Thyroid gland (tissue), 4 donors: ENCODE results near the gene RALGPS2. TPM values are rescaled to one million over a fixed set of nuclear protein-coding genes. Genes with fewer than 3 reads are reported as not detected.

Experiments
- DNase-seq, 2 donors: peaks; one replicate each; pipeline ENCODE4 v3.0.0-alpha.2; 2019
- H3K27ac ChIP-seq, 3 donors: fragments of 200-600 bp; sonication (generic); 1 replicate in 2 of 3; 2 replicates in 1 of 3; pipeline ENCODE4 v1.5.1; 2016 to 2019; ENCODE audit warnings: mild to moderate bottlenecking in 1 of 3, moderate library complexity in 1 of 3
- H3K27me3 ChIP-seq: fragments of 200-600 bp; sonication (generic); one replicate; pipeline ENCODE4 v1.5.1; 2019
- H3K36me3 ChIP-seq, 2 donors: fragments of 200-600 bp; sonication (generic); one replicate each; pipeline ENCODE4 v1.5.1; 2016 to 2019
- H3K4me1 ChIP-seq, 2 donors: fragments of 200-600 bp; sonication (generic); one replicate each; pipeline ENCODE4 v1.5.1; 2017 to 2019
- H3K4me3 ChIP-seq, 3 donors: fragments of 200-600 bp; sonication (generic); replicated peaks in 1 of 3; 1 replicate in 2 of 3; 2 replicates in 1 of 3; pipeline ENCODE4 v1.5.1; 2016; ENCODE audit warnings: mild to moderate bottlenecking in 1 of 3
- H3K9me3 ChIP-seq: fragments of 200-600 bp; sonication (generic); one replicate; pipeline ENCODE4 v1.5.1; 2017
- CTCF ChIP-seq, 6 experiments: fragments of 200-600 bp in 3 of 6; fragments of 450-650 bp in 3 of 6; sonication (generic) in 3 of 6; IDR thresholded peaks; one replicate each; pipeline ENCODE4 v1.5.1; 2016 to 2019; ENCODE audit warnings: antibody characterized with exemption in 6 of 6, mild to moderate bottlenecking in 2 of 6, inconsistent platforms in 1 of 6, moderate library complexity in 1 of 6
- POLR2A ChIP-seq, 2 donors: fragments of 450-650 bp; IDR thresholded peaks; one replicate each; pipeline ENCODE4 v1.6.1; 2017; ENCODE audit warnings: antibody characterized with exemption in 2 of 2, mild to moderate bottlenecking in 2 of 2, moderate library complexity in 1 of 2
- WGBS, 2 donors: methylation state at CpG; one replicate each; pipeline ENCODE4 v1.1.5; 2017; 5-methylcytosine and 5-hydroxymethylcytosine counted together
- intact Hi-C: fragments of 100-400 bp; cut with DNase I; formaldehyde crosslinking; loops from one replicate; pipeline ENCODE4 v1.15.1; 2023
- total RNA-seq, 4 donors: library from RNA; depleted of rRNA; stranded (reverse); fragments of >200 nt; gene quantifications; one replicate each; pipeline ENCODE4 v1.2.3, GENCODE V29; 2016

The RALGPS2 gene
- total RNA-seq, 4 donors from 2014 or later, result 15.3 to 31.4 (median 17.7) TPM

- peak overlapping the region in 2 of 3 donors; percentile 16 to 20 for H3K4me3 ChIP-seq
- WGBS, 2 donors, result 27 to 36% methylated on average over 1 of the region's 1 CpG
- no peak for DNase-seq
- peaks cover 22 to 31% of the 10 kb centered on the region in 2 donors for H3K4me1 ChIP-seq
- no peaks in the 10 kb centered on the region for H3K27me3 ChIP-seq
- no peaks in the 10 kb centered on the region for H3K36me3 ChIP-seq
- TF ChIP-seq POLR2A (IDR thresholded peaks at IDR 0.05) (no peak), CTCF (IDR thresholded peaks at IDR 0.05) (no peak)
- peak overlapping the region; percentile 20 to 86 (median 69) for H3K27ac ChIP-seq
- H3K9me3 ChIP-seq, result no peaks in the 10 kb centered on the region
- intact Hi-C loops, result no loop called here
Observed at GRCh38 chr1:178868706-178869105, 143.7 kb downstream of the RALGPS2 start.

- Histone ChIP-seq H3K36me3 (no peaks in the 10 kb centered on the region), H3K27ac (peak overlapping the region; percentile 20 to 86 (median 69)), H3K4me3 (peak overlapping the region in 2 of 3 donors; percentile 16 to 20), H3K4me1 (peaks cover 22 to 31% of the 10 kb centered on the region in 2 donors), H3K27me3 (no peaks in the 10 kb centered on the region), H3K9me3 (no peaks in the 10 kb centered on the region)
- no peak for DNase-seq
- WGBS, 2 donors, result 21 to 34% methylated on average over 3 of the region's 3 CpGs
- intact Hi-C loops, result no loop called here
- no peak for TF ChIP-seq CTCF (IDR thresholded peaks at IDR 0.05)
- TF ChIP-seq POLR2A (IDR thresholded peaks at IDR 0.05), result no peak
Observed at GRCh38 chr1:178869119-178869697, 144.2 kb downstream of the RALGPS2 start.

GRCh38 chr1:178870221-178870620 lies 145.2 kb downstream of the RALGPS2 start:
- Histone ChIP-seq H3K27ac (peak overlapping the region; percentile 20 to 86 (median 75)), H3K36me3 (no peaks in the 10 kb centered on the region), H3K4me1 (peaks cover 22 to 31% of the 10 kb centered on the region in 2 donors), H3K9me3 (no peaks in the 10 kb centered on the region), H3K27me3 (no peaks in the 10 kb centered on the region), H3K4me3 (peak overlapping the region in 2 of 3 donors; percentile 16 to 28)
- intact Hi-C loops, result no loop called here
- no peak for TF ChIP-seq POLR2A (IDR thresholded peaks at IDR 0.05)
- TF ChIP-seq CTCF (IDR thresholded peaks at IDR 0.05), result no peak
- no peak for DNase-seq
- 10 to 12% methylated on average over 1 of the region's 1 CpG for WGBS, 2 donors

GRCh38 chr1:178870944-178871343 lies 145.9 kb downstream of the RALGPS2 start, which contains the start of gene ANGPTL1:
TSS of gene ANGPTL1 (minus strand) at chr1:178871077. CDS start at chr1:178865776, 5,301 bp downstream.
- Histone ChIP-seq H3K9me3 (no peaks in the 10 kb centered on the region), H3K36me3 (no peaks in the 10 kb centered on the region), H3K27me3 (no peaks in the 10 kb centered on the region), H3K27ac (peak within 1 kb of the TSS; percentile 75 to 86 (median 83)), H3K4me1 (peaks cover 22 to 36% of the 10 kb centered on the region in 2 donors), H3K4me3 (peak within 1 kb of the TSS in 2 of 3 donors; percentile 25 to 28)
- intact Hi-C loops, result no loop called here
- TF ChIP-seq CTCF (IDR thresholded peaks at IDR 0.05) (no peak), POLR2A (IDR thresholded peaks at IDR 0.05) (peak in 1 of 2 donors; percentile 54)
- WGBS, 2 donors, result 17 to 25% methylated on average over 4 of the region's 4 CpGs
- DNase-seq, result peak; percentile 47 to 49

- intact Hi-C loops, result no loop called here
- Histone ChIP-seq H3K27me3 (no peaks in the 10 kb centered on the region), H3K36me3 (no peaks in the 10 kb centered on the region), H3K9me3 (no peaks in the 10 kb centered on the region), H3K4me1 (peaks cover 20 to 35% of the 10 kb centered on the region in 2 donors), H3K27ac (peak overlapping the region; percentile 75 to 86 (median 83)), H3K4me3 (no peak overlapping the region)
- TF ChIP-seq CTCF (IDR thresholded peaks at IDR 0.05) (no peak), POLR2A (IDR thresholded peaks at IDR 0.05) (no peak)
- DNase-seq, result no peak
Observed at GRCh38 chr1:178871551-178872320, 146.7 kb downstream of the RALGPS2 start.
